HG02884 (cell line): ENCODE measurements around the gene DRAP1.
"Not testable (repeated sequence)": the region's sequence is repeated elsewhere in the genome, so short reads cannot be mapped to it uniquely, and the experiment has no call there.

Experiments
- ATAC-seq: cut with Tn5 transposase; IDR thresholded peaks from one replicate; pipeline ENCODE4 v1.9.1; 2021; ENCODE audit warnings: mild to moderate bottlenecking, moderate library complexity; ENCODE audit not compliant: unreplicated experiment

DRAP1 gene

DNA sequence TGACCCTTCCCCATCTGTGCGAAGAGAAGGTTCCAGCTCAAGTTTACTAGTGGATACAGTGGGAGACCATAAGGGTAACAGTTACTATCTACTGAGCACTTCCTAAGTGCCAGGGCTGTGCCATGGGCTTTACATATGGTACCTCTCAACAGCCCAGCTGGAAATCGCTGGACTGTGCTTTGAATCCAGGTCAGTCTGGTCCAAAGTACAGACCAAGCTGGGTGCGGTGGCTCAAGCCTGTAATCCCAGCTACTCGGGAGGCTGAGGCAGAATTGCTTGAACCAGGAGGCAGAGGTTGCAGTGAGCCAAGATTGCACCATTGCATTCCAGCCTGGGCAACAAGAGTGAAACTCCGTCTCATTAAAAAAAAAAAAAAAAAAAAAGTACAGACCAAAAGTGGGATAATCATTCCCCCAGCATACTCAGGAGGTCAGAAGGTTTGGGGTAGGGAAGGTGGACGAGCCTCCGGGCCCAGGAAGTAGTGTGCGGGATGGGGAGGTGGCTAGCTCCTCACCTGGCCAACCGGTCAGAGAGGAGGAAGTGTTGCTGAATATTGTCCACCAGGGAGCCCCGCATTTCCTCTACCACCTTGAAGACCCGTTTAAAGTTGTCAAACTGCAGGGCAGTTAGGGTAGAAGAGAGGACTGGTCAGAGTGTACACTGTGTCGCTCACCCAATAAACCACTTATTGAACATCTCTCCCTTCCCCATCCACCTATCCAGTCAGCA lies 33.3 kb upstream of the DRAP1 start:
- no peak for ATAC-seq

DNA sequence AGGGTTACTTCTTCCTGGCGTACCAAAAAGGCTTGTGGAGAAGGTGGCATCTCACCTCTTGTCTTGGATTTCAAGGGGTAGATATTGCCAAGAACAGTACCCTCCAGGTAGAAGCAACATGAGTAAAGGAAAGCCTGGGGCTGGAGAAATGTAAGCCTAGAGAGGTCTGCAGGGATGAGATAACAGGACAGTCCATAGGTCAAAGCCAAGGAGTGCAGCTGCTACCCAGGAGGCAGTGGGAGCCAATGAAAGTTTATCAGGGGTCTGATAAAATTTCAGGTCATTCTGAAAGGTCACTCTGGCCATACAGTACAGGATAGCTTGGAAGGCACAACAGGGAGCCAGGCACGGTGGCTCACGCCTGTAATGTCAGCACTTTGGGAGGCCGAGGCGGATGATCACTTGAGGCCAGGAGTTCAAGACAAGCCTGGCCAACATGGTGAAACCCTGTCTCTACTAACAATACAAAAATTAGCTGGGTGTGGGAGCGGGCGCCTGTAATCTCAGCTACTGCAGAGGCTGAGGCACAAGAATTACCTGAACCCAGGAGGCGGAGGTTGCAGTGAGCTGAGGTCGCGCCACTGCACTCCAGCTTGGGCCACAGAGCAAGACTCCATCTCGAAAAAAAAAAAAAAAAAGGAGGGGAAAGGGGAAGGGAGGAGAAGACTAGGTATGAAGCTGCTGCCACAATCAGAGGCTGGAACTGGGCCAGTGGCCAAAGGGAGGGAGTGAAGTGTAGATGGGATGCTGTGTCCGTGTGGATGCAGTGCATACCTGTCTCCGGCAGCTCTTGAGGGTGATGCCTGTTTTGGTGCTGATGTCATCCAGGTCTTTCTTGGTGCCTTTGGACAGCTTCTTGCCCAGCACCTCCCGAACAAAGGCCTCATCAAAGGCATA lies 32.2 kb upstream of the DRAP1 start:
- ATAC-seq, result no peak

DNA sequence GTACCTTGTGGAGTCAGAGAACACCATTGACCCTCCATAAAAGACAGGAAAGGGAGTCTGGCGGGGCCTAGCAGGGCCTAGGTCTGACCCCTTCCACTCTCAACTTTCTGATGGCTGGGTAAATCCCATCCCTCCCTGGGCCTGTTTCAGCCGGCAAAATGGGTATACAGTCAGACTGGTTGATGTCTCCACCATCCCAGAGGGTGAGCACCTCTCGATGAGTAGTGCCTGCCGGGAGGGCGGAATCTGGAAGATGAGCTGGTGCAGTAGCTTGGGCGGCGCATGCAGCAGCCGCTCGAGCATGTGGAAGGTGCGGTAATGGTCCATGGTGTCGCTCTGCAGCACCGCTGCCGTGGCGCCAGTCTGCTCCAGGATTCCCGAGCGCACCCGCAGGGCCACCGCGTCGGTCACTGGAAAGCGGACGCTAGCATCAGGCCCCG lies 31.5 kb upstream of the DRAP1 start:
- ATAC-seq, result no peak

DNA sequence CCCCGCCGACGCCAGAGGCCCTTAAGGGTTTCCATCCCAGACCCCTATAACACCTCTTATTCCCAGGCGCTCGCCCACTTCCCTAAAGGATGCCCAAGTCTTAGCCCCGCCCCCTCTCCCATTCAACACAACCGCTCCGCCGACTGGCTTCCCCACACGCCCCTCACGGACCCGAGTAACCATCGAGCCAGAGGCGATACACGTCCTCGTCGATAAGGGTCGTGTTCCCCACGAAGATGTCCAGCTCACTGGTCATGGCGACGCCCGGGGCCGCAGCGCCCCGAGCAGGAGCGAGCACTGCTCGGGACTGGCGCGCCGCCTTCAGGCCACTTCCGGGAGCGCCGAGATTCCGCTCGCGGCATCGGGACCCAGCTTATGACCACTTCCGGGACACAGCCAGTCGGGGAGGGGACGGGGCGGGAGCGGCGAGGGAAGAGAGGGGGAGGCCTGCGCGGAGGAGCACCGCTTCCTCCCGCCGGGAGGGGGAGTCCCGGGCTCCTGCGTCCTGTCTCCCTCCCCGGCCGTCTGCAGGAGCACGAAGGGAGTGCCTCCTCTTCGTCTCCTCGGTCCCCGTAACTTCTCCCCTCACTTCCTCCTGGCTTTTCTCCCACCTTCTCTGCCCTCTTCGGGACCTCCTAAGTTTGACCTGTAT lies 30.9 kb upstream of the DRAP1 start, which contains the start of gene FIBP:
Gene FIBP, minus strand, starts transcription at position 309 of the 652 bp plus-strand sequence. Its CDS starts 53 bp downstream, at position 256.
- ATAC-seq, result peak; percentile 37

DNA sequence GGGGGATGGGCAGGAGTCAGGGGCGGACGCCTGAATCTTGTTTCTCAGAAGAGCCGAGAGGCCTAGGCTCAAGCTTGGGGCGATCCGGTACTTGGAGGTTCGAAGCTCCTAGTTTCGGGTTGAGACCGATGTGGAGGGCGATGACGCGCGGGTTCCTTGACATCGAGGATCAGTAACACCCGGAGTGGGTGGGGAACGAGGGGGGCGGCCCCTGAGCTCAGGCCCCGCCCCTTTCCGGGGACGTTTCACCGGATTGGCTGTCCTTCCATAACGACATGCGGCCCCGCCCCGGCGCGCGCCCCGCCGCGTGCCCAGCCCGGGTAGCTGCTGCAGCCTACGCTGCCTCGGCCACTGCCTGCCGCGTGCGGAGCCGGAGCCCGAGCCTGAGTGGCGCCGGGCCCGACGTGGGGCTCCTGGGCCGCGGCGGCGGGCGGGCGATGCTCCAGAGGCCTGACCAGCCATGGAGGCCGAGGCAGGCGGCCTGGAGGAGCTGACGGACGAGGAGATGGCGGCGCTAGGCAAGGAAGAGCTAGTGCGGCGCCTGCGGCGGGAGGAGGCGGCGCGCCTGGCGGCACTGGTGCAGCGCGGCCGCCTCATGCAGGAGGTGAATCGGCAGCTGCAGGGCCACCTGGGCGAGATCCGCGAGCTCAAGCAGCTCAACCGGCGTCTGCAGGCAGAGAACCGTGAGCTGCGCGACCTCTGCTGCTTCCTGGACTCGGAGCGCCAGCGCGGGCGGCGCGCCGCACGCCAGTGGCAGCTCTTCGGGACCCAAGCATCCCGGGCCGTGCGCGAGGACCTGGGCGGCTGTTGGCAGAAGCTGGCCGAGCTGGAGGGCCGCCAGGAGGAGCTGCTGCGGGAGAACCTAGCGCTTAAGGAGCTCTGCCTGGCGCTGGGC lies 28.7 kb upstream of the DRAP1 start, which contains the start of gene CCDC85B:
Gene CCDC85B, plus strand, starts transcription at position 350 of the 895 bp plus-strand sequence. Its CDS starts 111 bp downstream, at position 461.
- ATAC-seq, result peak; percentile 46

DNA sequence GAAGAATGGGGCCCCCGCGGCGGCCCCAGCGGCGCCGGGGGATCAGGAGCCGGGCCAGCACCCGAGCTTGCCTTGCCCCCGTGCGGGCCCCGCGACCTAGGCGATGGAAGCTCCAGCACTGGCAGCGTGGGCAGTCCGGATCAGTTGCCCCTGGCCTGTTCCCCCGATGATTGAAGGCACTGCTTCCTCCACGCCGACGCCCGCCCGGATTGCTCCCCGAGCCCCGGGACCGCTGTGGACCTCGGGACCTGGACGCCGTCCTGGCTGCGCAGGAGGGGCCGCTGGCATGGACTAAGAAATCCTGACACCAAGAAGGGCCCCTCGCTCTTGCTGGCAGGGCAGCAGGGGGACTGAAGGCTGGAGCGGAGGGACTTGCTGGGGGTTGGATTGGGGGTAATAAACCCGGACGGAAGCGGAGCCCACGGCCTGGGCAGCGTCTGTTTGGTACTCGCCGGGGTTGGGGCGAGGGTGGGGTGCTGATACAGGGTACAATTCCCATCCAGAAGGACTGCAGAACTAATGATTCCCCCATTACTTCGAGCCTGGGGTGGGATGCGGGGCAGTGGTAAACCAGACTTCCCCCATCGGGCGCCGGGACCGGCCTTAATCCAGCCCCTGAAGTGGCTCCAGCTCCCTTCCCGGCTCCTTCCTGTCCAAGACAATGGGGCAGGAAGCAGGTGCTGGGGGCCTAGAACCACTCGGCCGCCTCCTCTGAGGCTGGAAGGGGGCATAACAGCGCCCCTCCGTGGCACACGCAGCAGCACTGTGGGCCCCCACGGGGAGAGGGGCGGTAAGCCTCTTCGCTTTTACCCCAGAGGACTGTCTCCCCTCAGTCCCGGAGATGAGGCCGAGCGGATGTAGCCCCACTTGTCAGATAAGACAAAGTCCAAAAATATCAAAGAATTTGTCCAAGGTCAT lies 27.7 kb upstream of the DRAP1 start:
- no peak for ATAC-seq

DNA sequence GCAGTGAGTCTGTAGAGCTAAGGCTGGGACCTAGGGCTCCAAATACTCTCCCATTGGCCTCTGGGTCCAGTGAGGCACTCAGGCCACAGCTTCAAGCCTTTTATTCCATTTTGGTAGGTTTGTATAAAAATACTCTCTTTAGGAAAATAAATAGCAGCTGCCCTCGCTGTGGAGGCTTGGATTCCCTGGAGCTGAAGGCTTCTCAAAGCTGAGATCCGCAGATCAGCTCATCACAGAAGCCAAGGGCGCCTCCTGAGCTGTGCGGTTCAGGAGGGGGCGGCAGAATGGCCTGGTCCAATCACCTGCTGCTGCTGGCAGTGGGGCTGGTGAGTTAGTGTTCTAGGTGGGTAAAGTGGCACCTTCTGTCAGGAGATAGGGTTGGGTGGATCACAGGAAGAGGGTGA lies 27.1 kb upstream of the DRAP1 start:
- ATAC-seq, result not testable (repeated sequence)

DNA sequence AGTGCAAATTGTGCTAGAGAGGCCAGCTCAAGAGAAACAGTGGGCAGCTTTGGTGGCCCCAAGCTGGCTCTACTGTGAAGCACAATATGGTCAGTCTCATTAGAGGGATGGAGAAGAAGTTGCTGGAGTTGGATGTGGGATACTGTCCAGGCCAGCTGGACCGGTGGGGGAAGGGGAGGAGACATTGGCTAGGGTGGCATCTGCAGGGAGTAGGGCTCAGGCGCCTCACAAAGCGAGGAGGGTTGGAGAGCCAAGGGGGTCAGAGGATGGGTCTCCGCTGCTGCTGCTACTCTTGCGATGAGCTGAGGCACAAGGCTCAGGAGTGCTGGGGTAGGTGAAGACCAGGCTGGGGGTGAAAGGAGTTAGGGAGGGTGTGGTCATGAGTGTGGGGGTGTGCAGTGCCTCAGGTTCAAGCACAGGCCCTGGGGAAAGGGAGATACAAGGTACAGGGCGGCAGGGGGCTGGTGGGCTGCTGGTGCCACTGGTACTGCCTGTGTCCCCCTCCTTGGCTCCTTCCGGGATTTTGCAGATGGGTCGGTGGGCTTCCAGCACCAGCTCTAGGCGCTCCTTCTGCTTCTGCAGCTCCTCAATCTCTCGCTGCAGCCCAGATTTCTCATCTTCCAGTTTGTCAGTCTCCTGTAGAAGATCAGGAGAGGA lies 26.4 kb upstream of the DRAP1 start:
- no peak for ATAC-seq

DNA sequence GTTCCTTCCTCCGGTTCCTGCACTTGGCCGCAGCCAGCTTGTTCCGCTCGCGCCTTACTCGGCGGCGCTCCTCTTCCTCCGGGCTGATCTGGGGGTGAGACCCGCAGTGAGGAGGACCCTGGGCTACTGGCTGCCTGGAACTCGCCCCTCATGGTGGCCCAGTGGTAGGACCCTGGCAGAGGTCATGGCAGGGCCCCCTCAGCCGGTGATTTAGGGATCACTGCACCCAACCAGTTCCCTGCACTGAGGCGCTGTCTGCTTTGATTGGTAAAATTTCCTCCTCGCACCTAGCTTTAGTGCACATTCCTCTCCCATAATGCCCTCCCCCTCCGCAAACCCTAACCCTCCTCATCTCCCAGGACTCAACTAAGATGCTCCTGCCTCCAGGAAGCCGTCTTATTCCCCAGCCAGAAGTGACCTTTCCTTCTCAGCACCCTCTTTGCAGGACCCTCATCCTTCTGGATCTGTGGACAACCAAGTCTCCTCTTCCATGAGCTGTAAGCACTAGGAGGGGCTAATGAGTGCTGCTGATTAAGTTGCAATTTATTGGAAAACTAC lies 25.1 kb upstream of the DRAP1 start:
- ATAC-seq, result no peak

DNA sequence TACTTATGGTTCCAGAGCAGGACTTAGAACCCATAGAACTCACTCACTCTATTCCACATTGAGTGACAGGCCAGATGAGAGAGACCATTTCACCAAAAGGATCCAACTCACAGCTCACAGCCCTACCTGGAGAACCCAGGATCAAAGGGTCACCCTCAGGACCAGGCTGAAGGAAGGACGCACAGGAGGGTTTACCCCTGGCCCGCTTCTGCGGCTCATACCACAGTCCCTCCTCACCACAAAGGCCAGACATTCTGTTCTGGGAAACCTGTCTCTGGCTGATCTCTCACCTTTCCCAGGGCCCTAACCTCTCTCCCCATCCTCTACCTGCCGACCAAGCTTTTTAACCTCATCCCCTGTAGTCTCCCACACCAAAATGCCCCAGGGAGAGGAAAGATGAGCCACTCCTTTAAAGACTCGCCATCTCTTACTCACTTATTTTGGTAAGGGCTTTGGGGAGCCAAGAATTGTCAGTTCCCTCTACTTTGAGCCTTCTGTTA lies 23.7 kb upstream of the DRAP1 start:
- no peak for ATAC-seq

DNA sequence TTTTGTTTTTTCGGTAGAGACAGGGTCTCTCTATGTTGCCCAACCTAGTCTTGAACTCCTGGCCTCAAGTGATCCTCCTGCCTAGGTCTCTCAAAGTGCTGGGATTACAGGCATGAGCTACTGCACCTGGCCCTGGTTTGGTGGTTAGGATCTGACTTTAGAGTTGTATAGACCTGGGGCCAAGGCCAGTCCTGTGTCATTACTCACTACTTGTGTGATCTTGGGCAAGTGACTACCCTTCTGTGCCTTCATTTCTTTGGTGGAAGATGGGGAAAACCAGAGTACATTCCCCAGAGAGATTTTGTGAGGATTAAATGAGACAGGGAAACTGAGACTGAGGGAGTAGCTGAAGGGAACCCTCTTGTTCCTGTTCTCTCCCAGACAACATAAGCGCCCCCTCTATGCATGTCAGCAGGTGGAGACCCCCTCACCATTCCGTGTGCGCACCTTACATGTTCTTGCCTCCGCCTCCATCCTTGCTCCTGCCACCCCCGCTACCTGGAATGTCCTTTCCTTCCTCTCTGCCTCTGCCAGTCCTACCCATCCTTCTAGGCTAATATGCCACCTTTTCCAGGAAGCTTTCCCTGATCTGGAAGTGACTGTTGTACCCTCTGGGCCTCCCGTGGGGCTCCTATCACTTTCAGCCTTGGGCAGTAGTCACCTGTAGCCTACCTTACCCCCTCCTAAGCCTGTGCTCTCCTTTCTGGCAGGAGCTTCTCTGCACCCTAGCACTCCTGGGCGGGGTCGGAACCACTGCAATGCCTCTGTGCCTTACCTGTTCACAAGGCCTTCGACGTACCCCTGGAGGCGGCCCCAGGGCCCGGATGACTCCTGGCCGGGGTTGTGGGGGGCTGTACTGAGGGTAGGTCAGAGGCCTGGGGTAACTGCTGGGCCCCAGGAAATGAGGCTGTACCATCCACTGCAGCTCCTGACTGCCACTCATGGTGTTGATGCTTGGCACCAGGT lies 22.9 kb upstream of the DRAP1 start:
- ATAC-seq, result no peak

DNA sequence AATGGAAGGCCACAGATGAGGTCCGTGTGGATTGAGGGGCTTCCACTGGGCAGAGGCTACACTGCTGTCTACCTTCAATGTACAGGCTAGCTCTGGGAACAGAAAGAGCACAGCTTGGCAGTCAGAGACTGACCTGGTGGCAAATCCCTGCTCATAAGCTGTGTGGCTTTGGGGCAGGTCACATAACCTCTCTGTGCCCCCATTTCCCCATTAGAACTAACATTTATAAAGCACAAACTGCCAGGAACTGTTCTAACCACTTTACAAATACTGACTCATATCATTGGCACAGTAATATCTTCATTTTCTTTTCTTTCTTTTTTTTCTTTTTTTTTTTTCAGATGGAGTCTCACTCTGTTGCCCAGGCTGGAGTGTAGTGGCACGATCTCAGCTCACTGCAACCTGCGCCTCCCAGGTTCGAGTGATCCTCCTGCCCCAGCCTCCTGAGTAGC lies 22.2 kb upstream of the DRAP1 start:
- no peak for ATAC-seq

DNA sequence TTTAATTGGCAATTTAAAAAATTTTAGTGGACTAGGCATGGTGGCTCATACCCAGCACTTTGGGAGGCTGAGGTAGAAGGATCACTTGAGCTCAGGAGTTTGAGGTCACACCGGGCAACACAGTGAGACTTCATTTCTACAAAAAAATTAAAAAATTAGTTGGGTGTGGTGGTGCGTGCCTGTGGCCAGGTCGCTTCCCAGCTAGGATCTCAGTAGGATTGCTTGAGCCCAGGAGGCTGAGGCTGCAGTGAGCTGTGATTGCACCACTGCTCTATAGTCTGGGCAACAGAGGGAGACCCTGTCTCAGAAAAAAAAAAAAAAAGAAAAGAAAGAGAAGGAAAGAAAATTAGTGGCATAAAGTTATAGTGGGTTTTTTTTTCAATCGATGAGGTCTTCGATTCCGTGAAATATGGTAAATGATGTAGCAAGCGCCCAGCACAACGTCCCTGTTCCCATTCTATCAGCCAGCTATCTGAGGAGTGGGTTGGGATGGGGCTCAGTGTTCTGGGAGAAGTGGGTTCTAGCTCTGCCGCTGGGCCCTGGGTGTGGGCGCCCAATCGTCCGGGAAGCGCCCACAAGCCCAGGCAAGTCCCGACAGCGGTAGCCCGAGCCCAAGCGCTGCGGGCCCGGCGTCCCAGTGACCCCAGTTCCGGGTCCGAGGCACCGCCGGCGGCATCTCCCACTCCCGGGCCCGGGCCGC lies 20.4 kb upstream of the DRAP1 start:
- ATAC-seq, result no peak

DNA sequence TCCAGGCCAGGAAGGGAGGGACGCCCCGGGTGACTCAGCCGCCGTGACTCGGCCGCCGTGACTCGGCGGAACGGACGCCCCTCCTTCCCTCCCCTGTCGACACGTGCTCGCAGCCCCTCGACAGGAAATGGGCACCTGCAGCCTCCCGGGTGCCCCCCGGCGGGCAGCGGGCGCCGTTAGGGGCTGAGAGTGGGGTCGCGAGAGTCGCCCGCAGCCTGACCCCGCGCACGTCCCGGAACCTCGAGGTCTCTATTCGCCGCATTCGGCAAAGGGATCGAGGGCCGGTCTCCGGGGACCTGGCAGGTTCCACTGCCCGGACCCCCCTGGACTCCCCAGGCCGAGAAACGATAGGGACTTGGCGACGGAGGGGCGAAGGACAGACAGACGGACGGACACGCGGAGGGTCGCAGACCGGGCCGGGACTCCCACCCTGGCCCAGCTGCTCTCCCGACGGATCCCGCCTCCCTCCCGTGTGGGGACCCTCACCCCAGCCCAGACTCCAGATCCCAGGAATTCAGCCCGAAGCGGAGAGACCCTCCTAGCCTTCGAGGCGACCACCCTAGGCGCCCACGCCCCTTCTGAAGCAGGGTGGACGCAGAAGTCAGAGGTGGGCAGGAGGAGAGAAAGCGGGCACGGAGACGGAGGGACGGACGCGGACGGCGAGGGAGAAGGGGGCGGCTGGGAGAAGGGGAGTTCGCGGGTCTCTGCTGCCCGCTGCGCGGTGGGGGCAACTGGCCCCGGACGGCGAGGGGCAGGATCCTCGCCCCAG lies 19.7 kb upstream of the DRAP1 start:
- ATAC-seq, result no peak

DNA sequence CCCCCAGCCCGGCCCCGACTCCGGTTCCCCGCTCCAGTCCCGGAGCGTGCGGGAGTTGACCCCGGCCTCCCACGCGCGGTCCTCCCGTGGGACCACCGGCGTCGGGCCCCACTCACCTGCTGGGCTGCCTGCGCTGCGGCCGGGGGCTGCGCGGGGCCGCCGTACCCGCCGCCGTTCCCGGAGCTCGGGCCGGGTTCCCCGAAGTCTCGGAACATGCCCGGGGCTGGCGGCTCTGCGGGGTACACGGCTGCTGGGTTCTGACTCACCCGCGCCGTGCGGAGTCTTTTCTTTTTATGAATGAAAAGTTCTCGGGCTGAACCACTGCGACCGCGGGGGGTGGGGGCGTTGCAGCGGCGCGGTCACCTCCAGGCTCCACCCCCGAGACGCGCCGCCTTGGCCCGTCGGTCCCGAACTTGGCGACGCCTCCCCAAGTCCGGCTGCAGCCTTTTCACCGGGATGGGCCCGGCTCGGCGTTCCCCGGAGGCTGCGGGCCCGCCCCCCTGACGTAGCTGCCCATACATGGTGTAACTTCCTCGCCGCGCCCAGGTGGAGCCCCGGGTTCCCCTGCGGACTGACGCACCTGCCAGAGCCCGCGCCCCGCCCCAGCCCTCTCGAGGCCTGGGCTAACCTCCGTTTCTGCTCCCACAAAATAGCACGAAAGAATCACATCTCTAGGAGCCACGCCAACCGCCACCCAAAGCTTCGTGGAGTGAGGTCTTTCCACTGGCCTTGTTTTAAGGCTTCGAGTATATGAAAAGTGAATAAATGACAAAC lies 18.9 kb upstream of the DRAP1 start, which contains the start of gene FOSL1:
Gene FOSL1, minus strand, starts transcription at position 264 of the 774 bp plus-strand sequence. Its CDS starts 49 bp downstream, at position 215.
- peak; percentile 54 for ATAC-seq
